ENCODE results near the gene NEURL4. TPM values are rescaled to one million over a fixed set of nuclear protein-coding genes. Genes with fewer than 3 reads are reported as not detected.

Gene NEURL4
- total RNA-seq, 1 donor from 2014 or later = 28.0 TPM

DNA sequence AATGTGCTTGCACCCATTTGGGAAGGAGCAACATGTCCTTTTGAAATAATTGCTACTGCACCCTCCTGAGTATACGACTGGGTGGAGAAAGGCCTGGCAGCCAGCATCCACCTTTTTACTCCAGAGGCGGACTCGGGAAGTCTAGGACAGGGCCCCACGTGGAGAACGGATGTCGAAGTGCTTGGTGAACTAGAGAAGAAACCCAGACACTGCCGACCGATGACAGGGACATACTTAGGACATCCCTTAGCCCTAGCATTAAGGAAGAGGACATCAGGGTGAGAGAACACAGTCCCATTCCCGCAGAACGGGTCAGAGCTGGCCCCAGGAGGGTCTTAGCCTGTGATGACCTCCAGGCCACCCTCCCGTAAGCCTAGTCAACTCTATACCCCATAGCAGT is 38.5 kb downstream of the NEURL4 start:
- no peak for TF ChIP-seq CTCF (IDR thresholded peaks at IDR 0.05)
- Mint-ChIP-seq H3K36me3 (ENCODE audit: low read depth) (no peaks in the 10 kb centered on the region), H3K27me3 (ENCODE audit: low read depth) (peaks cover 48% of the 10 kb centered on the region), H3K27ac (ENCODE audit: unreplicated experiment) (no peak overlapping the region), H3K4me3 (ENCODE audit: unreplicated experiment) (no peak overlapping the region), H3K4me1 (ENCODE audit: low read depth) (peaks cover 11% of the 10 kb centered on the region), H3K9me3 (ENCODE audit: low read depth) (no peaks in the 10 kb centered on the region)
- DNase-seq (ENCODE audit: low spot score) = no peak

GRCh38 chr17:7290166-7290565 is 39.0 kb downstream of the NEURL4 start:
- no peak for DNase-seq (ENCODE audit: low spot score)
- Mint-ChIP-seq H3K9me3 (ENCODE audit: low read depth) (no peaks in the 10 kb centered on the region), H3K4me1 (ENCODE audit: low read depth) (peaks cover 9% of the 10 kb centered on the region), H3K4me3 (ENCODE audit: unreplicated experiment) (no peak overlapping the region), H3K27me3 (ENCODE audit: low read depth) (peaks cover 49% of the 10 kb centered on the region), H3K36me3 (ENCODE audit: low read depth) (no peaks in the 10 kb centered on the region), H3K27ac (ENCODE audit: unreplicated experiment) (no peak overlapping the region)
- no peak for TF ChIP-seq CTCF (IDR thresholded peaks at IDR 0.05)

DNA sequence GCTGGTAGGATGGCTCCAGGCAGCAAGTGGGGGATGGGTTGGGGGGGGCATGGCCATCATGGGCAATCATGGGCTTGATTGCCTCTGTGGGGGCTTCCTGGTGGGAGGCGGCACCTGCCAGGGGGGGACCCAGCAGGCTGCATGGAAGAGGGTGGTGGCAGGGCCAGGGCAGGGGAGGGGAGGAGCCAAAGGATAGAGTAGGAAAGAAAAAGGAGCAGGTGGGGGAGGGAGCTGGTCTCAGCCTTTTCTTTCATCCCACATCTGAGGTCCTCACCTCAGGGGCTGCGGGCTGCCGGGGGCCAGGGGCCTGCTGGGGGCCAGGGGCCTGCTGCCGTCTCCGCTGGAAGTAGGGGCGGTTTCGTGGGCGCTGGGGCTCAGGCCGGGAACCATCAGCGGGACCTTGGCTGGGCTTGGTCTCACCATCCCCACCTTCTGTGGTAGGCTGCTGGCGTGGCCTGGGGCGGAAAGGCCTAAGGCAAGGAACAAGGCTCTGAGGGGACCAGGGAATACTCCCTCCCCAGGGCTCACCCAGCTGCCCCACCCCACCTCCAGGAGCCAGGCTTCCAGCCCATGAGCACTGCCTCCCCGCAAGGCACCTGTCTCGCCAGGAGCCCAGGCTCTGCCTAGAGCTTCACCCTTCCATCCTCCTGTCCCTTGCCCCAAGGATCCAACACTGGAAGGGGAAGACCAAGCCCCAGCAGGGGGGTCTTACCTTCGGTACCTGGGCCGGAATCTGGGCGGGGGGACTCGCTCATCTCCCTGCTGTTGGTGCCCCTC is 39.7 kb downstream of the NEURL4 start:
- Mint-ChIP-seq H3K4me3 (ENCODE audit: unreplicated experiment) (no peak overlapping the region), H3K27ac (ENCODE audit: unreplicated experiment) (no peak overlapping the region), H3K27me3 (ENCODE audit: low read depth) (peaks cover 49% of the 10 kb centered on the region), H3K9me3 (ENCODE audit: low read depth) (no peaks in the 10 kb centered on the region), H3K4me1 (ENCODE audit: low read depth) (peaks cover 5% of the 10 kb centered on the region), H3K36me3 (ENCODE audit: low read depth) (no peaks in the 10 kb centered on the region)
- no peak for TF ChIP-seq CTCF (IDR thresholded peaks at IDR 0.05)
- DNase-seq (ENCODE audit: low spot score) = no peak

- H3K4me3 Mint-ChIP-seq (ENCODE audit: unreplicated experiment) = no peak overlapping the region
- no peak for TF ChIP-seq CTCF (IDR thresholded peaks at IDR 0.05)
- peaks cover 32% of the 10 kb centered on the region for H3K27me3 Mint-ChIP-seq (ENCODE audit: low read depth)
- no peak overlapping the region for H3K27ac Mint-ChIP-seq (ENCODE audit: unreplicated experiment)
- H3K4me1 Mint-ChIP-seq (ENCODE audit: low read depth) = peaks cover 16% of the 10 kb centered on the region
- no peaks in the 10 kb centered on the region for H3K36me3 Mint-ChIP-seq (ENCODE audit: low read depth)
- no peaks in the 10 kb centered on the region for H3K9me3 Mint-ChIP-seq (ENCODE audit: low read depth)
- DNase-seq (ENCODE audit: low spot score) = no peak
These were observed 43.5 kb downstream of the NEURL4 start for GRCh38 chr17:7285679-7286078.

DNA sequence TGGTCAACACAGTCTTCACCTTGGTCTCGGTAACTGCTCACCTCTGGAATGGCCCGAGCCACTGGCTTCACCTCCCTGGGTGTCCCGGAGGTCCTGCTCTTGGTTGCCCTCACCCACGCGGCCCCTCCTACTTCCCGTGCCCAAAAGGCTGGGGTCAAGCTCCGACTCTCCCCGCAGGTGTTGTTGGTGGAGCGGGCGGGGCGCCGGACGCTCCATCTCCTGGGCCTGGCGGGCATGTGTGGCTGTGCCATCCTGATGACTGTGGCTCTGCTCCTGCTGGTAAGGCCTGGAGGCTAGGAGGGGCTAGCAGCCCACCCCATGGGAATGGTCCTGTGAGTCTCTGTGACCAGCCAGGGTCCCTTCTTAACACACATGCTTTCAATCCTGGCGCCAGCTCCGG is 44.2 kb downstream of the NEURL4 start:
- H3K4me1 Mint-ChIP-seq (ENCODE audit: low read depth) = peaks cover 17% of the 10 kb centered on the region
- no peak overlapping the region for H3K4me3 Mint-ChIP-seq (ENCODE audit: unreplicated experiment)
- H3K9me3 Mint-ChIP-seq (ENCODE audit: low read depth) = no peaks in the 10 kb centered on the region
- peaks cover 28% of the 10 kb centered on the region for H3K27me3 Mint-ChIP-seq (ENCODE audit: low read depth)
- no peak for DNase-seq (ENCODE audit: low spot score)
- H3K27ac Mint-ChIP-seq (ENCODE audit: unreplicated experiment) = no peak overlapping the region
- TF ChIP-seq CTCF (IDR thresholded peaks at IDR 0.05) = no peak
- H3K36me3 Mint-ChIP-seq (ENCODE audit: low read depth) = no peaks in the 10 kb centered on the region

Measured in chondrocyte (in vitro differentiated cells).